Measurements from ENCODE around the gene C20orf173. TPM values are rescaled to one million over a fixed set of nuclear protein-coding genes. Genes with fewer than 3 reads are reported as not detected.

C20orf173 gene
- total and polyA plus RNA-seq, 2 donors from 2014 or later = not detected

- H3K9me3 ChIP-seq (ENCODE audit: control insufficient read depth in 2 of 3, insufficient read depth in 1 of 3, low read length in 3 of 3) = no peaks in the 10 kb centered on the region
- H3K4me3 ChIP-seq (ENCODE audit: low read length in 3 of 3) = no peak overlapping the region
- no peak overlapping the region for H3K27ac ChIP-seq (ENCODE audit: low read depth in 2 of 2, low read length in 2 of 2)
- H3K4me1 ChIP-seq (ENCODE audit: control insufficient read depth in 2 of 3, insufficient read depth in 2 of 3, low read depth in 1 of 3, low read length in 3 of 3) = no peaks in the 10 kb centered on the region
- no peak for TF ChIP-seq CTCF (IDR thresholded peaks at IDR 0.05; ENCODE audit: borderline replicate concordance, extremely low read depth, insufficient read depth)
- intact Hi-C loops (cut with DNase I) = no loop called here
- FAIRE-seq (no peak), DNase-seq (no peak)
- H3K27me3 ChIP-seq (ENCODE audit: control insufficient read depth, insufficient read depth, low read length) = no peaks in the 10 kb centered on the region
- no peak overlapping the region for H3K9ac ChIP-seq (ENCODE audit: low read length in 3 of 3)
- peaks cover 0 to 14% (median 13%) of the 10 kb centered on the region in 3 donors for H3K36me3 ChIP-seq (ENCODE audit: control insufficient read depth in 2 of 3, insufficient read depth in 3 of 3, low read length in 3 of 3)
These were observed 22.4 kb downstream of the C20orf173 start for GRCh38 chr20:35506872-35507638.

GRCh38 chr20:35506179-35506578, 23.3 kb downstream of the C20orf173 start:
- intact Hi-C loops (cut with DNase I) = no loop called here
- H3K27me3 ChIP-seq (ENCODE audit: control insufficient read depth, insufficient read depth, low read length) = no peaks in the 10 kb centered on the region
- DNase-seq (no peak), FAIRE-seq (no peak)
- H3K9ac ChIP-seq (ENCODE audit: low read length in 3 of 3) = no peak overlapping the region
- peaks cover 0 to 18% (median 14%) of the 10 kb centered on the region in 3 donors for H3K36me3 ChIP-seq (ENCODE audit: control insufficient read depth in 2 of 3, insufficient read depth in 3 of 3, low read length in 3 of 3)
- no peak for TF ChIP-seq CTCF (IDR thresholded peaks at IDR 0.05; ENCODE audit: borderline replicate concordance, extremely low read depth, insufficient read depth)
- H3K27ac ChIP-seq (ENCODE audit: low read depth in 2 of 2, low read length in 2 of 2) = no peak overlapping the region
- H3K4me1 ChIP-seq (ENCODE audit: control insufficient read depth in 2 of 3, insufficient read depth in 2 of 3, low read depth in 1 of 3, low read length in 3 of 3) = no peaks in the 10 kb centered on the region
- H3K9me3 ChIP-seq (ENCODE audit: control insufficient read depth in 2 of 3, insufficient read depth in 1 of 3, low read length in 3 of 3) = no peaks in the 10 kb centered on the region
- no peak overlapping the region for H3K4me3 ChIP-seq (ENCODE audit: low read length in 3 of 3)

GRCh38 chr20:35504751-35505150, 24.7 kb downstream of the C20orf173 start:
- Histone ChIP-seq H3K9me3 (ENCODE audit: control insufficient read depth in 2 of 3, insufficient read depth in 1 of 3, low read length in 3 of 3) (no peaks in the 10 kb centered on the region), H3K36me3 (ENCODE audit: control insufficient read depth in 2 of 3, insufficient read depth in 3 of 3, low read length in 3 of 3) (peaks cover 0 to 18% (median 14%) of the 10 kb centered on the region in 3 donors), H3K27me3 (ENCODE audit: control insufficient read depth, insufficient read depth, low read length) (no peaks in the 10 kb centered on the region), H3K27ac (ENCODE audit: low read depth in 2 of 2, low read length in 2 of 2) (no peak overlapping the region), H3K4me3 (ENCODE audit: low read length in 3 of 3) (no peak overlapping the region), H3K4me1 (ENCODE audit: control insufficient read depth in 2 of 3, insufficient read depth in 2 of 3, low read depth in 1 of 3, low read length in 3 of 3) (no peaks in the 10 kb centered on the region), H3K9ac (ENCODE audit: low read length in 3 of 3) (no peak overlapping the region)
- DNase-seq (no peak), FAIRE-seq (no peak)
- no peak for TF ChIP-seq CTCF (IDR thresholded peaks at IDR 0.05; ENCODE audit: borderline replicate concordance, extremely low read depth, insufficient read depth)
- intact Hi-C loops (cut with DNase I) = no loop called here

Measured in kidney (tissue), 14 donors.